Neural cell (in vitro differentiated cells): ENCODE data around the gene PLXNA3. TPM values are rescaled to one million over a fixed set of nuclear protein-coding genes. Genes with fewer than 3 reads are reported as not detected.

Source experiments
- H2AFZ ChIP-seq: fragments of 200-600, 300-800 bp; sonication (generic), shearing (Covaris generic); 2 replicates; pipeline ENCODE4 v1.6.0; 2014; ENCODE audit warnings: low read depth, mild to moderate bottlenecking, antibody characterized with exemption, low read length, moderate library complexity
- H3F3A ChIP-seq: fragments of 200-600 bp; shearing (Covaris generic); 2 replicates; pipeline ENCODE4 v1.6.1; 2016; ENCODE audit warnings: mild to moderate bottlenecking, moderate library complexity, mixed read lengths, antibody characterized with exemption, low read length; ENCODE audit not compliant: insufficient read depth, poor library complexity, severe bottlenecking
- H3K27ac ChIP-seq: fragments of 200-600, 300-800 bp; sonication (generic), shearing (Covaris generic); 2 replicates; pipeline ENCODE4 v1.5.1; 2014; ENCODE audit warnings: mild to moderate bottlenecking, low read length, moderate library complexity
- H3K27me3 ChIP-seq: fragments of 300-800, 200-600 bp; sonication (generic), shearing (Covaris generic); 2 replicates; pipeline ENCODE4 v1.6.0; 2014; ENCODE audit warnings: mild to moderate bottlenecking, low read depth, low read length, moderate library complexity; ENCODE audit not compliant: insufficient read depth
- H3K36me3 ChIP-seq: fragments of 300-800, 200-600 bp; sonication (generic), shearing (Covaris generic); 2 replicates; pipeline ENCODE4 v1.5.1; 2014; ENCODE audit warnings: mild to moderate bottlenecking, antibody characterized with exemption, low read length, moderate library complexity; ENCODE audit not compliant: insufficient read depth
- H3K4me2 ChIP-seq: fragments of 300-800, 200-600 bp; sonication (generic), shearing (Covaris generic); 2 replicates; pipeline ENCODE4 v1.6.0; 2014; ENCODE audit warnings: mild to moderate bottlenecking, low read length
- H3K4me3 ChIP-seq: fragments of 300-800, 200-600 bp; sonication (generic), shearing (Covaris generic); 2 replicates; pipeline ENCODE4 v1.5.1; 2014; ENCODE audit warnings: mild to moderate bottlenecking, low read length, moderate library complexity
- H3K79me2 ChIP-seq: fragments of 200-600 bp; shearing (Covaris generic); replicated peaks from 2 replicates; pipeline ENCODE4 v1.6.0; 2014; ENCODE audit warnings: mild to moderate bottlenecking, low read length, moderate library complexity; ENCODE audit not compliant: insufficient read depth
- H3K9ac ChIP-seq: fragments of 300-800, 200-600 bp; sonication (generic), shearing (Covaris generic); 2 replicates; pipeline ENCODE4 v1.6.1; 2016; ENCODE audit warnings: mild to moderate bottlenecking, low read length, mixed read lengths
- H3K9me2 ChIP-seq: fragments of 200-600 bp; shearing (Covaris generic); 2 replicates; pipeline ENCODE4 v1.6.1; 2016; ENCODE audit warnings: mild to moderate bottlenecking, low read length, mixed read lengths; ENCODE audit not compliant: insufficient read depth
- H3K9me3 ChIP-seq: fragments of 200-600, 300-800 bp; sonication (generic), shearing (Covaris generic); 2 replicates; pipeline ENCODE4 v1.6.1; 2016; ENCODE audit warnings: mild to moderate bottlenecking, mixed run types, low read length, moderate library complexity, mixed read lengths
- H4K20me1 ChIP-seq: fragments of 200-600 bp; shearing (Covaris generic); 2 replicates; pipeline ENCODE4 v1.6.1; 2016; ENCODE audit warnings: mild to moderate bottlenecking, mixed run types; ENCODE audit not compliant: insufficient read depth
- EP300 ChIP-seq: fragments of 450-650 bp; conservative IDR thresholded peaks from 2 replicates; pipeline ENCODE4 v1.6.1; 2014; ENCODE audit warnings: antibody characterized with exemption, mild to moderate bottlenecking, moderate library complexity; ENCODE audit not compliant: poor library complexity, severe bottlenecking
- EZH2 ChIP-seq: fragments of 200-600, 300-800 bp; shearing (Covaris generic), sonication (generic); IDR thresholded peaks from 2 replicates; pipeline ENCODE4 v1.6.1; 2014; ENCODE audit warnings: antibody characterized with exemption, low read length, borderline replicate concordance, mild to moderate bottlenecking; ENCODE audit not compliant: insufficient read depth, poor library complexity, severe bottlenecking
- MXI1 ChIP-seq: fragments of 450-650 bp; conservative IDR thresholded peaks from 2 replicates; pipeline ENCODE4 v1.6.1; 2014; ENCODE audit warnings: antibody characterized with exemption, mild to moderate bottlenecking; ENCODE audit not compliant: poor library complexity, severe bottlenecking
- POLR2AphosphoS5 ChIP-seq: IDR thresholded peaks from 2 replicates; pipeline ENCODE4 v1.6.1; 2012
- RAD21 ChIP-seq: fragments of 450-650 bp; conservative IDR thresholded peaks from 2 replicates; pipeline ENCODE4 v1.6.1; 2014; ENCODE audit warnings: antibody characterized with exemption, mild to moderate bottlenecking, moderate library complexity
- REST ChIP-seq: IDR thresholded peaks from 2 replicates; pipeline ENCODE4 v1.6.1; 2012; ENCODE audit warnings: borderline replicate concordance
- SMC3 ChIP-seq: fragments of 450-650 bp; conservative IDR thresholded peaks from 2 replicates; pipeline ENCODE4 v1.6.1; 2014; ENCODE audit warnings: antibody characterized with exemption, mild to moderate bottlenecking, moderate library complexity; ENCODE audit not compliant: poor library complexity
- TAF1 ChIP-seq: IDR thresholded peaks from 2 replicates; pipeline ENCODE4 v1.6.1; 2012; ENCODE audit warnings: low read depth
- polyA plus RNA-seq: library from polyadenylated mRNA; depleted of rRNA; stranded (reverse); fragments of >200 nt; gene quantifications from 2 replicates; pipeline ENCODE4 v1.2.3, GENCODE V29; 2014
- TF ChIP-seq, protein P1 (sequence below): fragments of 450-650 bp; IDR thresholded peaks from 2 replicates; pipeline ENCODE4 v1.5.1; 2014; ENCODE audit warnings: antibody characterized with exemption, mild to moderate bottlenecking, moderate library complexity; ENCODE audit not compliant: poor library complexity, severe bottlenecking

Gene PLXNA3
- polyA plus RNA-seq, 1 donor from 2014 or later: 17.2 TPM

DNA sequence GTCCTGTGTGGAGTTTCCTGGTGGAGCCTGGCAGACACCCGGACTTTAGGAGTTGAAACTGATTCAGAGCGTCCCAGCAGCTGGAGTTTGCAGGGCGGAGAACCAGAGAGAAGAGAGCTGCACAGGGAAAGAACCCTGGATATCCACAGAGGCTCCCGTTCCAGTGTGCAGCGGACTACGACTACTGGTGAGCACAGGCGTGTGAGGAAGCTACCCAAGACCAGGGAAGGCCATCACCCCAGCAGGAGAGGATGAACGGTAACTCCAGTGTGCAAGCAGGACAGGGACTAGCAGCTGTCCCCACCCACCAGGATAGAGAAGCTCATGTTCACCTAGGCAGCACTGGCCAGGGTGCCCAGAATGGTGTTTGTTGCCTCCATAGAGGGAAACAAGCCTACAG is 18.7 kb downstream of the PLXNA3 start:
- H3K9ac ChIP-seq: no peak overlapping the region
- H4K20me1 ChIP-seq: no peaks in the 10 kb centered on the region
- no peaks in the 10 kb centered on the region for H3K9me3 ChIP-seq
- H3K4me3 ChIP-seq: no peak overlapping the region
- H3K36me3 ChIP-seq: no peaks in the 10 kb centered on the region
- no peak overlapping the region for H3K27ac ChIP-seq
- H3K4me2 ChIP-seq: no peak overlapping the region
- no peaks in the 10 kb centered on the region for H3K9me2 ChIP-seq
- H2AFZ ChIP-seq: no peak overlapping the region
- H3K27me3 ChIP-seq: no peaks in the 10 kb centered on the region
- TF ChIP-seq MXI1 (no peak), EZH2 (no peak), TAF1 (no peak), RAD21 (no peak), REST (no peak), EP300 (no peak), SMC3 (no peak), POLR2AphosphoS5 (no peak)
- TF ChIP-seq, protein P1, sequence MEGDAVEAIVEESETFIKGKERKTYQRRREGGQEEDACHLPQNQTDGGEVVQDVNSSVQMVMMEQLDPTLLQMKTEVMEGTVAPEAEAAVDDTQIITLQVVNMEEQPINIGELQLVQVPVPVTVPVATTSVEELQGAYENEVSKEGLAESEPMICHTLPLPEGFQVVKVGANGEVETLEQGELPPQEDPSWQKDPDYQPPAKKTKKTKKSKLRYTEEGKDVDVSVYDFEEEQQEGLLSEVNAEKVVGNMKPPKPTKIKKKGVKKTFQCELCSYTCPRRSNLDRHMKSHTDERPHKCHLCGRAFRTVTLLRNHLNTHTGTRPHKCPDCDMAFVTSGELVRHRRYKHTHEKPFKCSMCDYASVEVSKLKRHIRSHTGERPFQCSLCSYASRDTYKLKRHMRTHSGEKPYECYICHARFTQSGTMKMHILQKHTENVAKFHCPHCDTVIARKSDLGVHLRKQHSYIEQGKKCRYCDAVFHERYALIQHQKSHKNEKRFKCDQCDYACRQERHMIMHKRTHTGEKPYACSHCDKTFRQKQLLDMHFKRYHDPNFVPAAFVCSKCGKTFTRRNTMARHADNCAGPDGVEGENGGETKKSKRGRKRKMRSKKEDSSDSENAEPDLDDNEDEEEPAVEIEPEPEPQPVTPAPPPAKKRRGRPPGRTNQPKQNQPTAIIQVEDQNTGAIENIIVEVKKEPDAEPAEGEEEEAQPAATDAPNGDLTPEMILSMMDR: no peak
- H3F3A ChIP-seq: no peaks in the 10 kb centered on the region
- H3K79me2 ChIP-seq: no peaks in the 10 kb centered on the region

DNA sequence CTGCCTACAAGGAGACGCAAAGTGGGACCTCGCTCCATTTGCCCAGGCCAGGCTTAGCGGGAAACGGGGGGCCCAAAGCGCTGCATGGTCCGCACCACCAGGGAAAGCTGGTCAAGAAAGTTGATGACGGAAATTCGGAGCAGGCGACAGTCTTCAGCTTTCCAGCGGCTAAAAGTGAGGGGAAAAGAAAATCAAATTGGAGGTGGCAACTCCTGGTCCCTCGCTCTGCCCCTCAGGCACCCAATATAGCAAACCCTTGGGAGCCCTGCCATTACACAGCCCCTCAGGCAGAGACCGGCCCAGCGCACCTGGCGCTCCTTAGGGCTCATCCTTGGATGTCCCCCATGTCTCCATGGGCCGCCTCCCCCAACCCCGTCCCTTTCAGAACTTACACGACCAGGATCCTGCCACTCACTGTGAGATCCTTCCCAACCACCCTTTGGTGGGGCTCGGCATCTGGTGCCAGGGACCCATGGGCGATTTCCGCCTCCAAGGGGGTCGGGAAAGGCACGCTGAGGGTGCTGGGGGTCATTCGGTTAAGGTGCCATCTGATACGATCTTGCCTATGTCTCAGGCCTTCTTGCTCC is 19.9 kb downstream of the PLXNA3 start:
- no peaks in the 10 kb centered on the region for H3K36me3 ChIP-seq
- H2AFZ ChIP-seq: no peak overlapping the region
- H3K4me2 ChIP-seq: no peak overlapping the region
- peak overlapping the region; percentile 69 for H3K9ac ChIP-seq
- no peaks in the 10 kb centered on the region for H3K79me2 ChIP-seq
- peak overlapping the region; percentile 68 for H3K4me3 ChIP-seq
- no peaks in the 10 kb centered on the region for H3K27me3 ChIP-seq
- no peaks in the 10 kb centered on the region for H3K9me2 ChIP-seq
- H3K27ac ChIP-seq: no peak overlapping the region
- no peaks in the 10 kb centered on the region for H3K9me3 ChIP-seq
- no peaks in the 10 kb centered on the region for H3F3A ChIP-seq
- no peak for TF ChIP-seq SMC3
- TF ChIP-seq EP300: no peak
- TF ChIP-seq POLR2AphosphoS5: no peak
- no peaks in the 10 kb centered on the region for H4K20me1 ChIP-seq
